ENCODE results near the gene TSC22D1.
"Not testable (repeated sequence)": the region's sequence is repeated elsewhere in the genome, so short reads cannot be mapped to it uniquely, and the experiment has no call there.

Gene TSC22D1

DNA sequence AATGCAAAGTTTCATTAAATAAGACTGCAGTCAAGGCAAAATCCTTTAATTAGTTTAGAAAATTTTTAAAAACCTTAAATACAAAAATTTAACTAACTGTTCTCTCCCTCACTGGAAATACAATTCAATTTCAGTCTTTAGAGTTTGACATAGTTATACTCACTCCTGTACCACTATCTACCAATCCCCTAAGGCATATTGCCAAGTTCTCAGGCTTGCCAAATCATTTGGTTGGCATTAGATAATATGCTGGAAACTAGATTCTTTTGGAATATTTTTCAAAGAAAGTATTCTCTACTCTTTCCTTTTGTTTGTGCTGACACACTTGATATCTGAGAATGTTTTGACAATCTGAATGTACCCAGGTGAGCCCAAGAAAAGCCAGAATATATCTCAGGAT, 77.2 kb downstream of the TSC22D1 start:
- DNase-seq = no peak

DNA sequence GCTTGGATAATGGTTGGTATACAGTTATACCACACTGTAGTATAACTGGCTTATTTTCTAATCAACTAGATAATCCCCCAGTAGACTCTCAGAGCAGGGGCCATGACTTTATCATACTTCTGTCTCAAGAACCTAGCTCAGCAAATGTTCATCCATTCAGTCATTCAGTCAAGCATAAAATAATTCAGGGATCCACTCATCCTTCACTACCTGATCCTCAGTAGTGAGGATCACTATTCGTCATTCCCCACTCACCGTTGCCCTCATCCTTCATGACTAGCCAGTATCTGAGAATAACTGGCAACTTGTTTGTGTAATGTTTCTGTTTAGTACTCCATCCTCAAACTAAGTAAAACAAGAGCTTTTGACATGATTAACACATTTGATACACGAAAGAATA, 77.6 kb downstream of the TSC22D1 start:
- DNase-seq = no peak

DNA sequence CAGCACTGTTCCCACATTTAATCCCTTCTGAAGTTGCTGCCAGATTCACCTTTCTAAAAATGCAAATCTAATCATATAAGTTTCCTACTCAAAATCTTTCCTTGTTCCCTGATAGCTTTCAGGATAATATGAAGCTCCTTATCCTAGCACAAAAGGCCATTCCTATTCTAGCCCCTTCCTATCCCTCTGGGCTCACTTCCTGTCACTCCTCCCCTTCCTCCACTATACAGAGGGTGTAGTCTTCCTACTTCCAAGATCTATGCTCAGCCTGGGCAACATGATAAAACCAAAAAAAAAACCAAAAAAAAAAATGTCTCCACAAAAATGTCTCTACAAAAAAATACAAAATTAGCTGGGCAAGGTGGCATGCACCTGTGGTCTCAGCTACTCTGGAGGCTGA, 78.3 kb downstream of the TSC22D1 start:
- no peak for DNase-seq

GRCh38 chr13:44493213-44493812, 82.8 kb downstream of the TSC22D1 start:
- DNase-seq = no peak

GRCh38 chr13:44489751-44490150, 86.4 kb downstream of the TSC22D1 start:
- no peak for DNase-seq

DNA sequence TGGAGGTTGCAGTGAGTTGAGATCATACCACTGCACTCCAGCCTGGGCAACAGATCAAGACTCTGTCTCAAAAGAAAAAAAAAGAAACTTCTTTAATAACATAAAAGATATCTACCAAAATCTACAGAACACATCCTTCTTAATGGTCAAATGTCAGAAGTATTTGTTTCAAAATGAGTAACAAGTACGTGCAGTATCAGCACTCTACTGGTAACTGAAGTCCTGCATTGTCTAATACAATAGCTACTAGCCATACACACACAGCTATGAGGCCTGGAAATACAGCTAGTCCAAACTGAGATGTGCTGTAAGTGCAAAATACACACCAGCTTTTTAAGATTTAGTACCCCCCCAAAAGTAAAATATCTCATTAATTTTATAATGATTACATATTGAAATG, 88.1 kb downstream of the TSC22D1 start:
- no peak for DNase-seq

- DNase-seq = peak; percentile 32
Measured at GRCh38 chr13:44484562-44485138, 91.5 kb downstream of the TSC22D1 start.

DNA sequence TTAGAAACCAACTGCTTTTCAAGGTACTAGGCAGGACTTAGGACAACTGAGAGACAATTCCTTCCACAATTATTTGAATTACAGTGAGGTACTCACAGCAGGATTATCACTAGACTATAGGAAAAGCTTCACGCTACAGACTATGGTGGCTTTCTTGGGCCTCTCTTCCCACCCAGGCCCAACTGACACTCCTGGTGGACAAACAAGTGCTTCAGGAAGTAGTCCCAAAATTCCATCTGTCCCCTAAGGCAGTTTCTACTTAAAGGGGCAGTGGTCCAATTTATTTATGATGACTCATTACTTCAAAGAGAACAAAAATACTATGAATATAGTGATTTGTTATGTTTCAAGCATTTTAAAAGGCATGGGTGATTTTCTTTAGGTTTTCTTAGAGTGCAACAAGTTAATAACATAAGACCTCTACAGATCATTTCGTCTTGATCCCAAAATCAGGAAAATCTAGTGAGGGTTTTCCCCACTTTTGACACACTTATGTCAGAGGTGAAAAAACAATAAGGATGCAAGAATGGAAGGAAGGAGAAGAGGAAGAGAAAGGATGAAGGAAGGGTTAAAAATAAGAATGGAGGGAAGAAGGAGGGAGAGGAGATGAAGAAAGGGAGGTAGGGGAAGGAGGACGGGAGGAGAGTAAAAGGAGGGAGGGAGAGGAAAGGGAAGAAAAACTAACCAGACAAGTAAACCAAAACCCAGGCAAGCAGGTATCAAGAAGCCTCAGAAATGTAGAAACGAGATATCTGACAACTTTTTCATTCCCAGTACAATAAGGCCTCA, 101.8 kb downstream of the TSC22D1 start:
- DNase-seq = no peak

DNA sequence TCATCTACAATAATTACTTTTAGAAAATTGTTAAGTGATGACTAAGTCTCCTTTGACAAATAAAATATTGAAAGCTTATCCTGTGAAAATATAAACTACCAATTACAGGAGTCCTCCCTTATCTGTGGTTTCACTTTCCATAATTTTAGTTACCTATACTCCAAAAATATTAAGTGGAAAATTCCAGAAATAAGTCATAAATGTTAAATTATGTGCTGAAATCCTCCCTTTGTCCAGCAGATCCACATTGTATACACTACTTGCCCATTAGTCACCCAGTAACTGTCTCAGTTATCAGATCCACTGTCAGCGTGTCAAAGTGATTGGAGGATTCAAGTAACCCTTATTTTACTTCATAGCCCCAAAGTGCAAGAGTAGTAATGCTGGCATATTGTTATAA, 104.4 kb downstream of the TSC22D1 start:
- DNase-seq = no peak

- peak; percentile 11 for DNase-seq
Measured at GRCh38 chr13:44470638-44471562, 105.2 kb downstream of the TSC22D1 start.

GRCh38 chr13:44468874-44469273, 107.3 kb downstream of the TSC22D1 start:
- no peak for DNase-seq

DNA sequence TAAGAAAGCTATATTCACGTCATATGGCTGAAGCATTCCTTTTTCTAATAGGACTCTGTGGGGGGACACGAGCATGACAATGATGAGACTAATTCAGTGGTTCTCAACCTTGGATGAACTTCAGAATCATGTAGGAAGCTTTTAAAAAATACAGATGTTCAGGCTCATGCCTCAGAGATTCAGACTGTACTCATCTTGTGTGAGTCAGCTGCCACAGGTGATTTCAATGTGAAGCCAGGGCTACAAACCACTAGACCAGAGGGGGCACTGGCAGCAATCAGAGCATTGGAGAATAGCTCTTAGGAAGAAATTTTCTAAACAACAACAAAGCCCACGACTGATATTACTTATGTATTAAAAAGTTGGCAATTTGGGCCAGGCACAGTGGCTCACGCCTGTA, 110.8 kb downstream of the TSC22D1 start:
- DNase-seq = no peak

DNA sequence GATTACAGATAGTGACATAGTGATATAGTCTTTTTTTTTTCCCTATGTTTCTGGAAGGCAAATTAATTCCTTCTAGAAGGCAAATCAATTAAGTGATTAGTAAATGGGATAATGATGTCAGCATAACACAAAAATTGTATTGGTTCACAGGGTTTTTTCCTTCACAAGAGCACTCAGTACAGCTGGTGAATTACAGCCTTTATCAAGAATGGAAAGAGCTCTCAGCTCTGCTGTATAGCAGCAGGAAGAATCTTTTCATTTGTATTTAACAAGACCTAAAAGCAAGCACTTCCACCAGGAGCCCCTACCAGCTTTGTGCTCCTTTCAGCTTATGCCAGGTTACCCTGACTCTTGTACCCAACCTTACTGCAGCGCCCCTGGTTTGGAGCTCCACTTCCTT, 111.7 kb downstream of the TSC22D1 start:
- no peak for DNase-seq

DNA sequence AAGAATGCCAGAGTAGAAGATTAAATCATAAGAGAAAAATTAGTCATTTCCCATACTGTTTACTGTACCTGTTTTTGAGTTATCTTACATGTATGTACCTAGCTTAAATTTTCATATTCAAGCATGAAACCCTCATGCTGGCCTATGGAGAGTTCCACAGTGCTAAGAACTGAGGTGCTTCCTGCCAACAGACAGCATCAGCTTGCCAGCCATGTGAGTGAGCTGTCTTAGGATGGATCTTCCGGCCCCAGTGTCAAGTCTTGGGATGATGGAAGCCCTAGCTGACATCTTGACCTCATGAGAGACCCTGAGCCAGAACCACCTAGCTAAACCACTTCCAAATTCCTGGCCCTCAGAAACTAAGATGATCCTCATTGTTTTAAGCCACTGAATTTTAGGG, 112.4 kb downstream of the TSC22D1 start:
- no peak for DNase-seq

DNA sequence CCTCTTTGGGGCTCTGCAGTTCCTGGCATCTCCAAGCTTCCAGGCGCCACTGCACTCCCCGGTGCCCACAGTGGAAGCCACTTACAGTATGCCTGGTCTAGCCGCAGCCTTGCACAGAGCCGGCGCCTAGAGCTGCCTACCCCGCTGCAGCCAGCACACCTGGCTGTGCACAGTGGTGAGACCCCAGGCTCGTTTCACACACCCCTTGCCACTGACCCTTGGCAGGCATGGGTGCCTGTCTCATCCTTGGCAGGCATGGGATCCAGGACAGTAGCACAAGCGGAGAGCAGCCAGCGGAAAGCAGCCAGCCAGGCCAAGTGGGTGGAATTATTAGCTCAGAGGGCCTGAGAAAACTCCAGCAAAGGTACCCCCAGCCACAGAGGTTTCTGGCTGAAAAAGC, 116.5 kb downstream of the TSC22D1 start:
- no peak for DNase-seq

DNA sequence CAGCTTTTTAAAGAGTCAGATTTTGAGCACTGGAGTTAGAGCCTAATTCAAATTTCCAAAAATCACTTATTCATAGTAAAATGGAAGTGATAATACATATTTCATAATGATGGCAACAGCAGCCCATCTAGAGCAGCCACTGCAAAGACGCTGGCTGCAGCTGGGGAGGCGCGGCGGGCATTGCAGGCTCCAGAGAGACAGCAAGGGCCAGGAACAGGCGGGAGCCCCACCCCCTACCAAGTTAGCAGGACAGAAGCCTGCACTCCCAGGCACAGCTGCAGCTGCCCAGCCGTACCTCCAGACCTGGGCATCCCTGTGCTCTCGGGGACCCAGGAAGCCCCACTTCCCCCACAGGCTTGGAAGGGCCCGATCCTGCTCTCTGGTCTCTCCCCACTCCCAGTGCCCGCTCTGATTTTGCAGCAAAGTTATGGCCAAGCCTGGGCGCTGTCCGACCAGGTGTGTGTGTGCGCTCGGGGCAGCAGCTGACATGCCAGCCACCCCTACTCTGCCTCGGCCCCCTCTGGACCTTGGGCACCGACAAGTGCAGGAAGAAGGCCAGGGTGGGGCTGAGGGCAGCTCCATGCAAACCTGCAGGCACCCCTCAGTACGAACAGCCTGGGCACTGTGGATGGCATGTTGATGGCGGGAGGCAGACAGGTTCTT, 117.7 kb downstream of the TSC22D1 start:
- no peak for DNase-seq

DNA sequence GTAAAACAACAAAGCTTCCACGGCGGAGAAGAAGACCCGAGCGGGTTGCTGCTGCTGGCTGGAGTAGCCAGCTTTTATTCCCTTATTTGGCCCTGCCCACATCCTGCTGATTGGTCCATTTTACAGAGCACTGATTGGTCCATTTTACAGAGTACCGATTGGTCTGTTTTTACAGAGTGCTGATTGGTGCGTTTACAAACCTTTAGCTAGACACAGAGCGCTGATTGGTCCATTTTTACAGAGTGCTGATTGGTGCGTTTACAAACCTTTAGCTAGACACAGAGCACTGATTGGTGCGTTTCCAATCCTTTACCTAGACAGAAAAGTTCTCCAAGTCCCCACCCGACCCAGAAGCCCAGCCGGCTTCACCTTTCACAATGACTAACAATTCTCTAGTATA, 119.9 kb downstream of the TSC22D1 start:
- DNase-seq = not testable (repeated sequence)

DNA sequence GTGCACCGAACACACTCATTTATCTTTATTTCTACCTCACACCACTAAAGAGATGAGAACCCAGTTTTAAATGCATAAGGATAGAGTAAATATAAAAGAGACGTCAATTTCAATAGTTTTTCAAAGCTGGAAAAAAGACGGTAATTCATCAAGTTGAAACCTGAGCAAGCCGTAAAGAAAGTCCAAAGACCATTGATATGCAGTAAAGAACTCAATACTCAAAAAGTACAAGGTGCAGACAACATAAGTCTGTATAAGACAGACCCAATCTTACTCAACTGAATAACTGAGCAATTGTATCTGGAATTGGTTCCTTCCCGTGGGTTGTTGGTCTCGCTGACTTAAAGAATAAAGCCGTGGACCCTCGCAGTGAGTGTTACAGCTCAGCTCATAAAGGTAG, 120.4 kb downstream of the TSC22D1 start:
- DNase-seq = no peak

- no peak for DNase-seq
Measured at GRCh38 chr13:44453881-44454280, 122.2 kb downstream of the TSC22D1 start.

DNA sequence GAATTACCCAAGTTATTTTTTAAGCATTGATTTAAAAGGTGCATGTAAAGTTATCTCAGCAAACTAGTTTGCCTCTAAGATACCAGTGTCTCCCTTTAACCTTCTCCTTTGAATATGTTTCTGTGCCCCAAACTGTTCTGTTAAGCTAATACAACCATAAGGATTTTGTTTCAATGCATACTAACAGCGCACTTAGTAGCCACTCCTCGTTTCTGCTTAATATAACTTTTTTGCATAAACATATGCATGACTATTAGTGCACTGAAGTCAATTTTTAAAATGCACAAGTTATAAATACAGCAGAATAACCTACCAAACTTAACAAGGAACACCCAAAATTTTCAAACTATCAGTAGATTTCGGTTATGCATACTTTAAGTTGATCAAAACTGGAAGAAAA, 123.1 kb downstream of the TSC22D1 start:
- DNase-seq = no peak

DNA sequence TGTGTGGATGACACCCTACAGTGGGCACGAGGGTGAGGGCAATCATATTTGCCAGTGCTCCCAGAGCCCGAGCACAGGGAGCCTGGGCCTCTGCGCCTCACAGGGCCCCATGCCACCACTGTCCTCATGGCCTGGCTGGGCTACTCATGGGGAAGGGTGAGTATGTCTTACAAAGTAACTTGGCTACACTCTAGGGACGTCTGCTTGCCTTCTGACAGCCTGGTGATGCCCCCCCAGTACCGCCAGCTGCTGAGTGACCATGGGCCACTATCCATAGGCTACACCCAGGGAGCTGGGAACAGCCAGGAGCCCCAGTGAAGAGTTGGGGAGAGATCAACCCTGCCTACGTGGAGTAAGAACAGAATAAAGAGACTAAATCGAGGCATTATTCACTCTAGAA, 123.7 kb downstream of the TSC22D1 start:
- no peak for DNase-seq

GRCh38 chr13:44451651-44452050, 124.5 kb downstream of the TSC22D1 start:
- no peak for DNase-seq

GRCh38 chr13:44451126-44451525, 125.0 kb downstream of the TSC22D1 start:
- no peak for DNase-seq

All from MV-4-11 (cell line).